OCI-LY3 (cell line): ENCODE measurements around the gene OGDH.

Experiments used
- H2AFZ ChIP-seq: fragments of 200-600, 300-600 bp; shearing (Covaris generic); 2 replicates; pipeline ENCODE4 v1.6.0; 2014; ENCODE audit warnings: antibody characterized with exemption, low read depth, low read length
- H3K27ac ChIP-seq: fragments of 200-600, 300-600 bp; sonication (generic); 2 replicates; pipeline ENCODE4 v1.5.1; 2014; ENCODE audit warnings: mild to moderate bottlenecking, low read length, moderate library complexity, mixed read lengths
- H3K27me3 ChIP-seq: fragments of 200-600, 300-600 bp; sonication (generic); 2 replicates; pipeline ENCODE4 v1.6.1; 2014; ENCODE audit warnings: low read depth, low read length, mixed read lengths
- H3K36me3 ChIP-seq: fragments of 200-600, 300-600 bp; sonication (generic); replicated peaks from 2 replicates; pipeline ENCODE3; 2014; ENCODE audit warnings: low read depth, low read length, mixed read lengths
- H3K4me1 ChIP-seq: fragments of 300-600, 200-600 bp; sonication (generic); 2 replicates; pipeline ENCODE4 v1.6.1; 2014; ENCODE audit warnings: low read length, mixed read lengths
- H3K4me2 ChIP-seq: fragments of 200-600, 300-600 bp; sonication (generic); 2 replicates; pipeline ENCODE4 v1.6.1; 2014; ENCODE audit warnings: low read length, mixed read lengths
- H3K4me3 ChIP-seq: fragments of 300-600, 200-600 bp; sonication (generic); 2 replicates; pipeline ENCODE4 v1.5.1; 2014; ENCODE audit warnings: antibody characterized with exemption, mild to moderate bottlenecking, low read length, moderate library complexity
- H3K79me2 ChIP-seq: fragments of 300-600, 200-600 bp; shearing (Covaris generic); 2 replicates; pipeline ENCODE4 v1.6.1; 2014; ENCODE audit warnings: mild to moderate bottlenecking, low read length, mixed read lengths
- H3K9ac ChIP-seq: fragments of 300-600, 200-600 bp; shearing (Covaris generic); 2 replicates; pipeline ENCODE4 v1.6.0; 2014; ENCODE audit warnings: mild to moderate bottlenecking, low read length, moderate library complexity
- H3K9me3 ChIP-seq: fragments of 200-600, 300-600 bp; shearing (Covaris generic); 2 replicates; pipeline ENCODE4 v1.6.1; 2014; ENCODE audit warnings: low read length, mixed read lengths; ENCODE audit not compliant: insufficient read depth
- H4K20me1 ChIP-seq: fragments of 200-600, 300-600 bp; sonication (generic); 2 replicates; pipeline ENCODE4 v1.6.1; 2016; ENCODE audit warnings: low read length, mixed read lengths; ENCODE audit not compliant: insufficient read depth
- CTCF ChIP-seq: fragments of 200-600, 300-600 bp; sonication (generic); IDR thresholded peaks from 2 replicates; pipeline ENCODE4 v1.5.1; 2014; ENCODE audit warnings: antibody characterized with exemption, low read length, low read depth
- EZH2phosphoT487 ChIP-seq: fragments of 200-600 bp; shearing (Covaris generic); IDR thresholded peaks from 2 replicates; pipeline ENCODE4 v1.6.1; 2018; ENCODE audit warnings: antibody characterized with exemption, mixed run types, low read depth

Gene OGDH

GRCh38 chr7:44755698-44756627 is 149.5 kb downstream of the OGDH start:
- H3K36me3 ChIP-seq = peaks cover 49% of the 10 kb centered on the region
- peaks cover 24% of the 10 kb centered on the region for H3K4me1 ChIP-seq
- H2AFZ ChIP-seq = no peak overlapping the region
- peaks cover 66% of the 10 kb centered on the region for H3K79me2 ChIP-seq
- TF ChIP-seq CTCF (no peak), EZH2phosphoT487 (no peak)
- H3K9me3 ChIP-seq = no peaks in the 10 kb centered on the region
- H3K27me3 ChIP-seq = no peaks in the 10 kb centered on the region
- H3K27ac ChIP-seq = no peak overlapping the region
- H3K9ac ChIP-seq = no peak overlapping the region
- no peak overlapping the region for H3K4me3 ChIP-seq
- no peak overlapping the region for H3K4me2 ChIP-seq
- H4K20me1 ChIP-seq = peaks cover 64% of the 10 kb centered on the region

- H3K36me3 ChIP-seq = peaks cover 54% of the 10 kb centered on the region
- no peak overlapping the region for H3K4me2 ChIP-seq
- TF ChIP-seq CTCF (no peak), EZH2phosphoT487 (no peak)
- H2AFZ ChIP-seq = no peak overlapping the region
- H3K4me1 ChIP-seq = peaks cover 16% of the 10 kb centered on the region
- no peaks in the 10 kb centered on the region for H3K27me3 ChIP-seq
- peaks cover 58% of the 10 kb centered on the region for H3K79me2 ChIP-seq
- peaks cover 57% of the 10 kb centered on the region for H4K20me1 ChIP-seq
- no peak overlapping the region for H3K27ac ChIP-seq
- H3K9me3 ChIP-seq = no peaks in the 10 kb centered on the region
- H3K4me3 ChIP-seq = no peak overlapping the region
- no peak overlapping the region for H3K9ac ChIP-seq
Measured at GRCh38 chr7:44756904-44757303, 150.5 kb downstream of the OGDH start.

DNA sequence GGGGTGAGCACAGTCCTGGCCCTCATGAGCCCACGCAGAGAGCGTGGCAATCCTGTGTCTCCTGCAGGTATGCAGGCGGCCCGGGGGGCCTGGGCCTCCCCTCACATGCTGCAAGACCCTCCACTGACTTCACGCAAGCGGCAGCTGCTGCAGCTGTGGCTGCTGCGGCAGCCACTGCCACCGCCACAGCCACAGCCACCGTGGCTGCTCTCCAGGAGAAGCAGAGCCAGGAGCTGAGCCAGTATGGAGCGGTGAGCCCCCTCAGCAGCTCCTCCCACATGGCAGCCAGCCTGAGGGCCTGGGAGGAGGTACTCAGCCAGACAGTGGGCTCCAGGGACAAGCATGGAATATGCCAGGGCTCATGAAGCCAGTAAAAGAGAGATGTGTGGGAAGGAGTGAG is 150.9 kb downstream of the OGDH start:
- Histone ChIP-seq H3K4me3 (no peak overlapping the region), H3K27me3 (no peaks in the 10 kb centered on the region), H3K9ac (no peak overlapping the region), H3K4me1 (peaks cover 12% of the 10 kb centered on the region), H3K27ac (no peak overlapping the region), H4K20me1 (peaks cover 57% of the 10 kb centered on the region), H3K36me3 (peaks cover 56% of the 10 kb centered on the region), H2AFZ (no peak overlapping the region), H3K9me3 (no peaks in the 10 kb centered on the region), H3K4me2 (no peak overlapping the region), H3K79me2 (peaks cover 54% of the 10 kb centered on the region)
- no peak for TF ChIP-seq EZH2phosphoT487
- no peak for TF ChIP-seq CTCF

DNA sequence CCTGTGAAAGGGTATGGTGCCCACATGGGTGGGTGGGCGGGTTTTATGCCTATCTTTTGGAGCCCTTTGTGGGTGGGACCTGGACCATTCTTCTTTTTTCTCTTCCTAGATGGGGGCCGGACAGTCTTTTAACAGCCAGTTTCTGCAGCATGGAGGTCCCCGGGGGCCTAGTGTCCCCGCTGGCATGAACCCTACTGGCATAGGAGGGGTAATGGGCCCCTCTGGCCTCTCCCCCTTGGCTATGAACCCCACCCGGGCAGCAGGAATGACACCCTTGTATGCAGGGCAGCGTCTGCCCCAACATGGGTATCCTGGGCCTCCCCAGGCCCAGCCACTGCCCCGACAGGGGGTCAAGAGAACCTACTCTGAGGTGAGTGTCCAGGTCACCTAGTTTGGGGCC is 151.3 kb downstream of the OGDH start:
- peaks cover 49% of the 10 kb centered on the region for H3K79me2 ChIP-seq
- H2AFZ ChIP-seq = no peak overlapping the region
- H3K27me3 ChIP-seq = no peaks in the 10 kb centered on the region
- H3K9ac ChIP-seq = no peak overlapping the region
- TF ChIP-seq EZH2phosphoT487 = no peak
- no peak for TF ChIP-seq CTCF
- no peak overlapping the region for H3K4me2 ChIP-seq
- no peaks in the 10 kb centered on the region for H3K9me3 ChIP-seq
- H3K4me3 ChIP-seq = no peak overlapping the region
- peaks cover 56% of the 10 kb centered on the region for H3K36me3 ChIP-seq
- peaks cover 7% of the 10 kb centered on the region for H3K4me1 ChIP-seq
- no peak overlapping the region for H3K27ac ChIP-seq
- H4K20me1 ChIP-seq = peaks cover 55% of the 10 kb centered on the region
